Lower lobe of right lung (tissue), 2 donors: ENCODE results near the gene ARVCF. TPM values are rescaled to one million over a fixed set of nuclear protein-coding genes. Genes with fewer than 3 reads are reported as not detected.
A peak's percentile ranks its signal among the peaks of the same experiment; 100 is the strongest.

Source experiments
- ATAC-seq, 2 donors: fragments of 200-7000 bp; cut with Tn5 transposase; one replicate each; pipeline ENCODE4 v1.9.1; 2020 to 2022; ENCODE audit warnings: mild to moderate bottlenecking in 2 of 2, moderate library complexity in 2 of 2
- DNase-seq: peaks from one replicate; pipeline ENCODE4 v3.0.0-alpha.2; 2020
- H3K27ac ChIP-seq: fragments of 200-600 bp; one replicate; pipeline ENCODE4 v1.8.0; 2022
- H3K27me3 ChIP-seq: fragments of 200-600 bp; one replicate; pipeline ENCODE4 v1.8.0; 2022; ENCODE audit warnings: low read depth
- H3K36me3 ChIP-seq: fragments of 200-600 bp; one replicate; pipeline ENCODE4 v1.8.0; 2022; ENCODE audit warnings: mild to moderate bottlenecking
- H3K4me1 ChIP-seq: fragments of 200-600 bp; one replicate; pipeline ENCODE4 v1.8.0; 2022
- H3K4me3 ChIP-seq: fragments of 200-600 bp; one replicate; pipeline ENCODE4 v1.8.0; 2022; ENCODE audit warnings: mild to moderate bottlenecking
- H3K9me3 ChIP-seq: fragments of 200-600 bp; one replicate; pipeline ENCODE4 v1.8.0; 2022
- CTCF ChIP-seq: fragments of 200-600 bp; IDR thresholded peaks from one replicate; pipeline ENCODE4 v1.8.0; 2022; ENCODE audit warnings: antibody characterized with exemption, mild to moderate bottlenecking
- intact Hi-C: fragments of 100-400 bp; cut with DNase I; formaldehyde crosslinking; loops from one replicate; pipeline ENCODE4 v1.11.0; 2022
- long read RNA-seq: library from polyadenylated mRNA; unstranded; transcript quantifications from one replicate; pipeline ENCODE4 v2.0.0, GENCODE V29; 2021
- total RNA-seq: library from RNA; stranded (reverse); fragmentation: NEBNext Ultra II Directional; extraction: Animal tissue kit (Norgen Biotek cat#: 25700); gene quantifications from one replicate; pipeline ENCODE4 v1.2.1, GENCODE V29; 2021
- donor health status: DM: no; HTN: yes; CAD: no; lungs with severe emphysema.

ARVCF gene
- total RNA-seq = 16.8 TPM
- long read RNA-seq, partial matches to known transcripts = 11 of 41 reads
- long read RNA-seq, other reads (novel, unspliced or antisense) = 28 of 41 reads

- DNase-seq (peak; percentile 90), ATAC-seq (peak; percentile 76 to 84)
- peak; percentile 11 for TF ChIP-seq CTCF
- H3K27ac ChIP-seq = peak within 1 kb of the TSS; percentile 11
- no peaks in the 10 kb centered on the region for H3K9me3 ChIP-seq
- H3K4me3 ChIP-seq = peak within 1 kb of the TSS; percentile 92
- no peaks in the 10 kb centered on the region for H3K27me3 ChIP-seq
- H3K4me1 ChIP-seq = peaks cover 46% of the 10 kb centered on the region
- H3K36me3 ChIP-seq = no peaks in the 10 kb centered on the region
- intact Hi-C loops = no loop called here
Measured at GRCh38 chr22:20016734-20017621, at the start of gene ARVCF. Gene ARVCF, minus strand, starts transcription at chr22:20016823. Its CDS starts 26,029 bp downstream, at chr22:19990794.

- no peak for TF ChIP-seq CTCF
- no peaks in the 10 kb centered on the region for H3K27me3 ChIP-seq
- no peak overlapping the region for H3K27ac ChIP-seq
- peaks cover 42% of the 10 kb centered on the region for H3K36me3 ChIP-seq
- ATAC-seq (no peak), DNase-seq (no peak)
- H3K4me1 ChIP-seq = no peaks in the 10 kb centered on the region
- no peak overlapping the region for H3K4me3 ChIP-seq
- intact Hi-C loops = no loop called here
- no peaks in the 10 kb centered on the region for H3K9me3 ChIP-seq
Measured at GRCh38 chr22:20065896-20066616, 49.4 kb upstream of the ARVCF start.

- intact Hi-C loops = no loop called here
- peaks cover 51% of the 10 kb centered on the region for H3K36me3 ChIP-seq
Measured at GRCh38 chr22:20064545-20065262, 48.1 kb upstream of the ARVCF start.

GRCh38 chr22:20064140-20064480 lies 47.5 kb upstream of the ARVCF start:
- Histone ChIP-seq H3K4me1 (no peaks in the 10 kb centered on the region), H3K27ac (no peak overlapping the region), H3K4me3 (no peak overlapping the region), H3K9me3 (no peaks in the 10 kb centered on the region), H3K36me3 (peaks cover 56% of the 10 kb centered on the region), H3K27me3 (no peaks in the 10 kb centered on the region)
- DNase-seq = no peak
- peak in 1 of 2 donors; percentile 9 for ATAC-seq
- intact Hi-C loops = no loop called here
- no peak for TF ChIP-seq CTCF

More at GRCh38 chr22:20064545-20065262, 48.1 kb upstream of the ARVCF start:
- DNase-seq = no peak
- Histone ChIP-seq H3K4me3 (no peak overlapping the region), H3K4me1 (no peaks in the 10 kb centered on the region), H3K27me3 (no peaks in the 10 kb centered on the region), H3K9me3 (no peaks in the 10 kb centered on the region), H3K27ac (no peak overlapping the region)
- TF ChIP-seq CTCF = no peak
- no peak for ATAC-seq
